K562 (cell line): ENCODE results near the gene VDAC1. TPM values are rescaled to one million over a fixed set of nuclear protein-coding genes. Genes with fewer than 3 reads are reported as not detected.

Experiments used
- CC2D1A ChIP-seq: fragments of 450-650 bp; IDR thresholded peaks from 2 replicates; pipeline ENCODE4 v1.6.1; 2017; ENCODE audit warnings: mild to moderate bottlenecking
- ESRRA ChIP-seq: fragments of 450-650 bp; IDR thresholded peaks from 2 replicates; pipeline ENCODE4 v1.6.1; 2014; ENCODE audit warnings: low read depth, mild to moderate bottlenecking, moderate library complexity, borderline replicate concordance
- FIP1L1 ChIP-seq: fragments of 200-400 bp; formaldehyde crosslinking; IDR thresholded peaks from 2 replicates; pipeline ENCODE4 v1.6.1; 2018; ENCODE audit warnings: mild to moderate bottlenecking, low read depth, low read length; ENCODE audit not compliant: poor library complexity, severe bottlenecking
- FOXA3 ChIP-seq, 2 experiments: fragments of 450-650 bp in 1 of 2; sonication (generic) in 1 of 2; formaldehyde crosslinking; IDR thresholded peaks in 1 of 2; conservative IDR thresholded peaks in 1 of 2; 2 replicates each; pipeline versions ENCODE4 v1.4.0 to v1.8.0; 2020 to 2022; ENCODE audit warnings: mild to moderate bottlenecking in 2 of 2, missing genetic modification reagents in 1 of 2
- KDM1A ChIP-seq, 2 experiments: fragments of 450-650 bp; IDR thresholded peaks; 2 replicates each; pipeline ENCODE4 v1.6.1; 2016; ENCODE audit warnings: mild to moderate bottlenecking in 2 of 2
- KLF16 ChIP-seq: IDR thresholded peaks from 2 replicates; pipeline ENCODE4 v1.6.1; 2016; ENCODE audit warnings: antibody characterized with exemption
- POLR2A ChIP-seq: fragments of 450-650 bp; conservative IDR thresholded peaks from 2 replicates; pipeline ENCODE4 v1.6.1; 2016
- PRPF4 ChIP-seq: fragments of 200-400 bp; formaldehyde crosslinking; IDR thresholded peaks from one replicate; pipeline ENCODE4 v1.6.1; 2017; ENCODE audit warnings: low read length, low read depth, mild to moderate bottlenecking; ENCODE audit not compliant: insufficient read depth, poor library complexity, severe bottlenecking
- YY1 ChIP-seq, 3 experiments: IDR thresholded peaks; 2 replicates each; pipeline ENCODE4 v1.6.1; 2011; ENCODE audit warnings: low read length in 2 of 3, mild to moderate bottlenecking in 2 of 3, moderate library complexity in 2 of 3, borderline replicate concordance in 1 of 3, control low read depth in 1 of 3, low read depth in 1 of 3; ENCODE audit not compliant: insufficient read depth in 3 of 3, insufficient replicate concordance in 2 of 3, control insufficient read depth in 1 of 3, insufficient read length in 1 of 3; ENCODE audit errors: extremely low read depth in 1 of 3
- ZBED1 ChIP-seq: IDR thresholded peaks from 2 replicates; pipeline ENCODE4 v1.6.1; 2014
- ZNF274 ChIP-seq: IDR thresholded peaks from 2 replicates; pipeline ENCODE4 v1.6.1; 2011; ENCODE audit warnings: low read depth, mild to moderate bottlenecking, low read length, moderate library complexity, borderline replicate concordance
- polyA plus RNA-seq, 8 experiments: library from polyadenylated mRNA; depleted of rRNA in 4 of 8; stranded (reverse) in 5 of 8; unstranded in 3 of 8; fragments of >200 nt; fragmentation: Nextera tagmentation in 2 of 8; fragmentation: Illumina TruSeq in 1 of 8; extraction: Ambion mirVana in 2 of 8; extraction: Trizol in 1 of 8; gene quantifications; 2 replicates each; pipeline versions ENCODE4 v1.2.1 to v1.2.3, GENCODE V29; 2011 to 2014; ENCODE audit warnings: inconsistent platforms in 1 of 8, missing spikeins in 1 of 8
- total RNA-seq, 7 experiments: library from RNA; depleted of rRNA in 6 of 7; stranded (reverse); fragments of >200 nt in 6 of 7; fragmentation: Illumina TruSeq in 2 of 7; extraction: Trizol in 2 of 7; gene quantifications; 2 replicates each; pipeline versions ENCODE4 v1.2.1 to v1.2.3, GENCODE V29; 2011 to 2021; ENCODE audit warnings: low replicate concordance in 1 of 7
- TF ChIP-seq, protein P1 (sequence below): IDR thresholded peaks from 2 replicates; pipeline ENCODE4 v1.6.1; 2011; ENCODE audit not compliant: insufficient read length; ENCODE audit errors: extremely low read depth
- TF ChIP-seq, protein P2 (sequence below): fragments of 450-650 bp; IDR thresholded peaks from one replicate; pipeline ENCODE4 v1.6.1; 2018; ENCODE audit warnings: mild to moderate bottlenecking, moderate library complexity; ENCODE audit not compliant: partially characterized antibody
- TF ChIP-seq, protein P3 (sequence below): fragments of 250-450 bp; sonication (Bioruptor Pico); IDR thresholded peaks from 2 replicates; pipeline ENCODE4 v1.4.0; 2020
- TF ChIP-seq, protein P4 (sequence below), 2 experiments: fragments of 450-650 bp; conservative IDR thresholded peaks; 2 replicates each; pipeline ENCODE4 v1.6.1; 2017; ENCODE audit warnings: mild to moderate bottlenecking in 2 of 2, moderate library complexity in 2 of 2

Gene VDAC1
- total and polyA plus RNA-seq, 9 of the 15 experiments (the other 6 are each of a cell fraction or from before 2014, with no cell fraction given): 168 to 366 (median 293) TPM

DNA sequence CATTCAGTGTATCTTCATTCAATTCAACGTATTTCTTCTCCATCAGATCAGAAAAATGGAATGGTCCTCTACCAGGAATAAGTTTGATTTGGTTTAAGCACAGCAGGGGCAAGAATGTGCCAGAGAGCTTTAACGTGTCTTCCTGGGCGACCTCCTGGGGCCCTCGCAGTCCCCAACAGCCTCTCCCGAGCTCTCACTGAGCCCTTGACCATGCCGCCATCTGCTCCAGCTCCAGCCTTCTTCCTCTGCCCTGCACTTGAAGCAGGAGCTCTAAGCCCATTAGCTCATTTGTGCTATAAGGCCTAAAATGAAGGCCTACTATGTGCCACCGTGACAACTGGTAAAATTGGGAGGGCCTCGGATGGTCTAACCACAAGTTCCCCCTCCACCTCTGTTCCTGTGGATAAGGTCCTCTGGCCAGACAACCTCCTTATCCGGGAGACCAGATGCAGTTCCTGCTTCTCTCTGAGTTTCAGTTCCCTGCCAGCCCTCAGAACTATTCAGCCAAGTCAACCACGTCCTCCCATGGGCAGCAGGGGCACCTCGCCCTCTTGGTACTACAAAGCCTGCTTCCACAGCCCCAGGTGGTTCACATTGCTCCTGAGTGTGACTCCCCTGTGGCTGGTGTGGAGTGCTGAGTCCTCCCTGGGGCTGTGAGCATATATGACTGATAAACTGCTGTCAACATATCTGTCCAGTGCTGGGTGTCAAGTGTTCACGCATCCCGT is 72.2 kb downstream of the VDAC1 start (continued):
- TF ChIP-seq, protein P1, sequence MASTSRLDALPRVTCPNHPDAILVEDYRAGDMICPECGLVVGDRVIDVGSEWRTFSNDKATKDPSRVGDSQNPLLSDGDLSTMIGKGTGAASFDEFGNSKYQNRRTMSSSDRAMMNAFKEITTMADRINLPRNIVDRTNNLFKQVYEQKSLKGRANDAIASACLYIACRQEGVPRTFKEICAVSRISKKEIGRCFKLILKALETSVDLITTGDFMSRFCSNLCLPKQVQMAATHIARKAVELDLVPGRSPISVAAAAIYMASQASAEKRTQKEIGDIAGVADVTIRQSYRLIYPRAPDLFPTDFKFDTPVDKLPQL: no peak
- TF ChIP-seq POLR2A: no peak
- peak; percentile 79; the same call in 1 of the 2 replicates for TF ChIP-seq ZBED1
- TF ChIP-seq, protein P2, sequence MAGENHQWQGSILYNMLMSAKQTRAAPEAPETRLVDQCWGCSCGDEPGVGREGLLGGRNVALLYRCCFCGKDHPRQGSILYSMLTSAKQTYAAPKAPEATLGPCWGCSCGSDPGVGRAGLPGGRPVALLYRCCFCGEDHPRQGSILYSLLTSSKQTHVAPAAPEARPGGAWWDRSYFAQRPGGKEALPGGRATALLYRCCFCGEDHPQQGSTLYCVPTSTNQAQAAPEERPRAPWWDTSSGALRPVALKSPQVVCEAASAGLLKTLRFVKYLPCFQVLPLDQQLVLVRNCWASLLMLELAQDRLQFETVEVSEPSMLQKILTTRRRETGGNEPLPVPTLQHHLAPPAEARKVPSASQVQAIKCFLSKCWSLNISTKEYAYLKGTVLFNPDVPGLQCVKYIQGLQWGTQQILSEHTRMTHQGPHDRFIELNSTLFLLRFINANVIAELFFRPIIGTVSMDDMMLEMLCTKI: no peak
- no peak for TF ChIP-seq YY1 (IDR thresholded peaks at IDR 0.05; ENCODE audit: borderline replicate concordance in 1 of 3, control insufficient read depth in 1 of 3, extremely low read depth in 1 of 3, insufficient read depth in 3 of 3, insufficient read length in 1 of 3, insufficient replicate concordance in 2 of 3, low read depth in 1 of 3, low read length in 2 of 3)
- TF ChIP-seq, protein P3, sequence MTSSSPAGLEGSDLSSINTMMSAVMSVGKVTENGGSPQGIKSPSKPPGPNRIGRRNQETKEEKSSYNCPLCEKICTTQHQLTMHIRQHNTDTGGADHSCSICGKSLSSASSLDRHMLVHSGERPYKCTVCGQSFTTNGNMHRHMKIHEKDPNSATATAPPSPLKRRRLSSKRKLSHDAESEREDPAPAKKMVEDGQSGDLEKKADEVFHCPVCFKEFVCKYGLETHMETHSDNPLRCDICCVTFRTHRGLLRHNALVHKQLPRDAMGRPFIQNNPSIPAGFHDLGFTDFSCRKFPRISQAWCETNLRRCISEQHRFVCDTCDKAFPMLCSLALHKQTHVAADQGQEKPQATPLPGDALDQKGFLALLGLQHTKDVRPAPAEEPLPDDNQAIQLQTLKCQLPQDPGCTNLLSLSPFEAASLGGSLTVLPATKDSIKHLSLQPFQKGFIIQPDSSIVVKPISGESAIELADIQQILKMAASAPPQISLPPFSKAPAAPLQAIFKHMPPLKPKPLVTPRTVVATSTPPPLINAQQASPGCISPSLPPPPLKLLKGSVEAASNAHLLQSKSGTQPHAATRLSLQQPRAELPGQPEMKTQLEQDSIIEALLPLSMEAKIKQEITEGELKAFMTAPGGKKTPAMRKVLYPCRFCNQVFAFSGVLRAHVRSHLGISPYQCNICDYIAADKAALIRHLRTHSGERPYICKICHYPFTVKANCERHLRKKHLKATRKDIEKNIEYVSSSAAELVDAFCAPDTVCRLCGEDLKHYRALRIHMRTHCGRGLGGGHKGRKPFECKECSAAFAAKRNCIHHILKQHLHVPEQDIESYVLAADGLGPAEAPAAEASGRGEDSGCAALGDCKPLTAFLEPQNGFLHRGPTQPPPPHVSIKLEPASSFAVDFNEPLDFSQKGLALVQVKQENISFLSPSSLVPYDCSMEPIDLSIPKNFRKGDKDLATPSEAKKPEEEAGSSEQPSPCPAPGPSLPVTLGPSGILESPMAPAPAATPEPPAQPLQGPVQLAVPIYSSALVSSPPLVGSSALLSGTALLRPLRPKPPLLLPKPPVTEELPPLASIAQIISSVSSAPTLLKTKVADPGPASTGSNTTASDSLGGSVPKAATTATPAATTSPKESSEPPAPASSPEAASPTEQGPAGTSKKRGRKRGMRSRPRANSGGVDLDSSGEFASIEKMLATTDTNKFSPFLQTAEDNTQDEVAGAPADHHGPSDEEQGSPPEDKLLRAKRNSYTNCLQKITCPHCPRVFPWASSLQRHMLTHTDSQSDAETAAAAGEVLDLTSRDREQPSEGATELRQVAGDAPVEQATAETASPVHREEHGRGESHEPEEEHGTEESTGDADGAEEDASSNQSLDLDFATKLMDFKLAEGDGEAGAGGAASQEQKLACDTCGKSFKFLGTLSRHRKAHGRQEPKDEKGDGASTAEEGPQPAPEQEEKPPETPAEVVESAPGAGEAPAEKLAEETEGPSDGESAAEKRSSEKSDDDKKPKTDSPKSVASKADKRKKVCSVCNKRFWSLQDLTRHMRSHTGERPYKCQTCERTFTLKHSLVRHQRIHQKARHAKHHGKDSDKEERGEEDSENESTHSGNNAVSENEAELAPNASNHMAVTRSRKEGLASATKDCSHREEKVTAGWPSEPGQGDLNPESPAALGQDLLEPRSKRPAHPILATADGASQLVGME (CRISPR knock-in tag): no peak
- TF ChIP-seq PRPF4: no peak
- 0 out of 4 replicates have a peak, but pooled peaks of 1 of the 2 experiments have one; percentile 20 for TF ChIP-seq FOXA3 (CRISPR knock-in tag; conservative IDR thresholded peaks at IDR 0.05 in 1 of 2, IDR thresholded peaks at IDR 0.05 in 1 of 2)
- no peak for TF ChIP-seq FIP1L1
- peak; percentile 83; the same call in 1 of the 2 replicates for TF ChIP-seq ESRRA
- TF ChIP-seq KLF16: peak; percentile 97
- TF ChIP-seq CC2D1A: peak; percentile 85; the same call in 1 of the 2 replicates
- TF ChIP-seq ZNF274: peak; percentile 40; the same call in 1 of the 2 replicates
- TF ChIP-seq, protein P4, sequence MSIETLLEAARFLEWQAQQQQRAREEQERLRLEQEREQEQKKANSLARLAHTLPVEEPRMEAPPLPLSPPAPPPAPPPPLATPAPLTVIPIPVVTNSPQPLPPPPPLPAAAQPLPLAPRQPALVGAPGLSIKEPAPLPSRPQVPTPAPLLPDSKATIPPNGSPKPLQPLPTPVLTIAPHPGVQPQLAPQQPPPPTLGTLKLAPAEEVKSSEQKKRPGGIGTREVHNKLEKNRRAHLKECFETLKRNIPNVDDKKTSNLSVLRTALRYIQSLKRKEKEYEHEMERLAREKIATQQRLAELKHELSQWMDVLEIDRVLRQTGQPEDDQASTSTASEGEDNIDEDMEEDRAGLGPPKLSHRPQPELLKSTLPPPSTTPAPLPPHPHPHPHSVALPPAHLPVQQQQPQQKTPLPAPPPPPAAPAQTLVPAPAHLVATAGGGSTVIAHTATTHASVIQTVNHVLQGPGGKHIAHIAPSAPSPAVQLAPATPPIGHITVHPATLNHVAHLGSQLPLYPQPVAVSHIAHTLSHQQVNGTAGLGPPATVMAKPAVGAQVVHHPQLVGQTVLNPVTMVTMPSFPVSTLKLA (conservative IDR thresholded peaks at IDR 0.05): peak in 1 of 2 experiments; percentile 49; a peak in 2 of 4 replicates
- TF ChIP-seq KDM1A (IDR thresholded peaks at IDR 0.05): peak; percentile 52 to 64; a peak in 3 of 4 replicates
